A549 (cell line): ENCODE data around the gene USP30. TPM values are rescaled to one million over a fixed set of nuclear protein-coding genes. Genes with fewer than 3 reads are reported as not detected.

Experiments
- ATAC-seq, 2 experiments: fragments of 200-7000 bp in 1 of 2; fragments of >200 bp in 1 of 2; cut with Nextera tagmentation in 1 of 2; cut with Tn5 transposase in 1 of 2; 3 replicates each; pipeline versions ENCODE4 v1.8.0 to v1.9.1; 2018 to 2020; ENCODE audit warnings: mild to moderate bottlenecking in 1 of 2, moderate library complexity in 1 of 2
- CTCF ChIA-PET: fragments of 300-600 bp; sonication (Branson Sonifier 250); formaldehyde crosslinking; extraction: SDS; loops from one replicate; lab custom pipeline; 2021; ENCODE audit warnings: antibody characterized with exemption, inconsistent platforms; lab: Yijun Ruan, JAX
- POLR2A ChIA-PET: fragments of 350-600 bp; formaldehyde crosslinking; extraction: SDS; loops from one replicate; lab custom pipeline; 2021; ENCODE audit warnings: antibody characterized with exemption, inconsistent platforms; lab: Yijun Ruan, JAX
- DNase-seq, 2 experiments: peaks; one replicate each; pipeline versions ENCODE4 v3.0.0 to v3.0.0-alpha.2; 2011 to 2016; ENCODE audit warnings: low read depth in 1 of 2, low spot score in 1 of 2
- FAIRE-seq: peaks from 2 replicates; lab custom pipeline; 2011; peaks lifted over from hg19 to GRCh38; lab: Jason Lieb, UNC
- H3K27ac ChIP-seq, 2 experiments: fragments of >200 bp; sonication (Bioruptor Twin); formaldehyde crosslinking; 3 replicates each; pipeline ENCODE4 v1.5.1; 2016 to 2017
- H3K4me1 ChIP-seq: fragments of >200 bp; sonication (Bioruptor Twin); formaldehyde crosslinking; 3 replicates; pipeline ENCODE4 v1.6.1; 2016
- H3K4me2 ChIP-seq: fragments of >200 bp; sonication (Bioruptor Twin); formaldehyde crosslinking; 3 replicates; pipeline ENCODE4 v1.6.1; 2016
- H3K4me3 ChIP-seq: fragments of >200 bp; sonication (Bioruptor Twin); formaldehyde crosslinking; 3 replicates; pipeline ENCODE4 v1.5.1; 2016
- H3K9me3 ChIP-seq: fragments of >200 bp; sonication (Bioruptor Twin); formaldehyde crosslinking; 3 replicates; pipeline ENCODE4 v1.6.1; 2016
- CBX8 ChIP-seq: fragments of 200-600 bp; sonication (generic); IDR thresholded peaks from 2 replicates; pipeline ENCODE4 v1.6.1; 2016
- CEBPB ChIP-seq, 2 experiments: fragments of >200 bp in 1 of 2; sonication (Bioruptor Twin) in 1 of 2; formaldehyde crosslinking in 1 of 2; IDR thresholded peaks; 2 replicates each; pipeline ENCODE4 v1.6.1; 2012 to 2016
- CHD2 ChIP-seq: fragments of 150-350 bp; IDR thresholded peaks from 2 replicates; pipeline ENCODE4 v1.6.1; 2014; ENCODE audit warnings: low read length; ENCODE audit not compliant: partially characterized antibody
- EHF ChIP-seq: fragments of 250-450 bp; sonication (Bioruptor Pico); IDR thresholded peaks from 2 replicates; pipeline ENCODE4 v1.5.0; 2020; ENCODE audit warnings: mild to moderate bottlenecking
- EHMT2 ChIP-seq: fragments of 200-600 bp; sonication (generic); IDR thresholded peaks from 2 replicates; pipeline ENCODE4 v1.6.1; 2016; ENCODE audit warnings: antibody characterized with exemption, low read depth, mild to moderate bottlenecking, moderate library complexity
- EP300 ChIP-seq, 2 experiments: fragments of >200 bp; sonication (Bioruptor Twin); formaldehyde crosslinking; IDR thresholded peaks; 2 replicates in 1 of 2; 3 replicates in 1 of 2; pipeline ENCODE4 v1.6.1; 2016 to 2017
- ESRRA ChIP-seq: fragments of 150-350 bp; IDR thresholded peaks from 2 replicates; pipeline ENCODE4 v1.6.1; 2014; ENCODE audit warnings: mild to moderate bottlenecking, low read length, borderline replicate concordance
- FOXS1 ChIP-seq: fragments of 250-450 bp; sonication (Bioruptor Pico); IDR thresholded peaks from 2 replicates; pipeline ENCODE4 v1.5.0; 2020; ENCODE audit warnings: mild to moderate bottlenecking, moderate library complexity
- HEYL ChIP-seq: fragments of 250-450 bp; sonication (Bioruptor Pico); IDR thresholded peaks from 2 replicates; pipeline ENCODE4 v1.8.0; 2021; ENCODE audit warnings: mild to moderate bottlenecking, moderate library complexity
- HOXA7 ChIP-seq: fragments of 250-450 bp; sonication (Bioruptor Pico); IDR thresholded peaks from 2 replicates; pipeline ENCODE4 v1.5.0; 2020; ENCODE audit warnings: mild to moderate bottlenecking, moderate library complexity
- JUN ChIP-seq, 2 experiments: fragments of >200 bp; sonication (Bioruptor Twin); formaldehyde crosslinking; IDR thresholded peaks; 2 replicates in 1 of 2; 3 replicates in 1 of 2; pipeline ENCODE4 v1.6.1; 2016 to 2017
- JUNB ChIP-seq: fragments of >200 bp; sonication (Bioruptor Twin); formaldehyde crosslinking; IDR thresholded peaks from 2 replicates; pipeline ENCODE4 v1.6.1; 2016
- KDM1A ChIP-seq: fragments of 200-600 bp; sonication (generic); IDR thresholded peaks from 2 replicates; pipeline ENCODE4 v1.6.1; 2016; ENCODE audit warnings: low read depth, mild to moderate bottlenecking
- KDM5A ChIP-seq: fragments of 200-600 bp; sonication (generic); IDR thresholded peaks from 2 replicates; pipeline ENCODE4 v1.6.1; 2016; ENCODE audit warnings: antibody characterized with exemption, mild to moderate bottlenecking
- MAFK ChIP-seq: fragments of 450-650 bp; IDR thresholded peaks from 2 replicates; pipeline ENCODE4 v1.6.1; 2014; ENCODE audit not compliant: partially characterized antibody
- MAZ ChIP-seq: fragments of 150-350 bp; IDR thresholded peaks from 2 replicates; pipeline ENCODE4 v1.6.1; 2014; ENCODE audit warnings: antibody characterized with exemption, low read depth, low read length, borderline replicate concordance
- NR3C1 ChIP-seq: fragments of >200 bp; sonication (Bioruptor Twin); formaldehyde crosslinking; IDR thresholded peaks from 3 replicates; pipeline ENCODE4 v1.6.1; 2017
- PHF8 ChIP-seq: fragments of 200-600 bp; sonication (generic); IDR thresholded peaks from 2 replicates; pipeline ENCODE4 v1.6.1; 2016; ENCODE audit warnings: low read depth, mild to moderate bottlenecking, antibody characterized with exemption, moderate library complexity, borderline replicate concordance
- POLR2A ChIP-seq: IDR thresholded peaks from 2 replicates; pipeline ENCODE4 v1.6.1; 2012; ENCODE audit warnings: mild to moderate bottlenecking, low read length
- POLR2AphosphoS2 ChIP-seq: conservative IDR thresholded peaks from 2 replicates; pipeline ENCODE4 v1.6.1; 2012; ENCODE audit warnings: low read length, improper control_type of control experiment, inconsistent platforms
- RAD21 ChIP-seq, 2 experiments: fragments of >200 bp in 1 of 2; sonication (Bioruptor Twin) in 1 of 2; formaldehyde crosslinking in 1 of 2; IDR thresholded peaks in 1 of 2; conservative IDR thresholded peaks in 1 of 2; 2 replicates in 1 of 2; 3 replicates in 1 of 2; pipeline ENCODE4 v1.6.1; 2012 to 2018; ENCODE audit warnings: inconsistent platforms in 1 of 2
- SREBF2 ChIP-seq: fragments of 450-650 bp; IDR thresholded peaks from 2 replicates; pipeline ENCODE4 v1.6.1; 2014; ENCODE audit warnings: mild to moderate bottlenecking, moderate library complexity
- ZC3H11A ChIP-seq: fragments of 450-650 bp; IDR thresholded peaks from 2 replicates; pipeline ENCODE4 v1.6.1; 2014; ENCODE audit warnings: antibody characterized with exemption, mild to moderate bottlenecking
- ZFP36 ChIP-seq: fragments of 450-650 bp; IDR thresholded peaks from 2 replicates; pipeline ENCODE4 v1.6.1; 2014; ENCODE audit warnings: borderline replicate concordance; ENCODE audit not compliant: partially characterized antibody
- ZSCAN20 ChIP-seq: fragments of 250-450 bp; sonication (Bioruptor Pico); IDR thresholded peaks from 2 replicates; pipeline ENCODE4 v1.8.0; 2022; ENCODE audit warnings: mild to moderate bottlenecking, moderate library complexity
- WGBS: methylation state at CpG from one replicate; pipeline ENCODE4 v1.1.6; 2017; ENCODE audit errors: missing lambda C conversion rate; 5-methylcytosine and 5-hydroxymethylcytosine counted together
- polyA plus RNA-seq, 4 experiments: library from polyadenylated mRNA; depleted of rRNA in 3 of 4; stranded (reverse); fragments of >200 nt; fragmentation: RNase III in 1 of 4; extraction: RNeasy Plus Mini Kit Qiagen cat#74134 plus additional on column Dnase treatment in 1 of 4; gene quantifications; 2 replicates in 3 of 4; 3 replicates in 1 of 4; pipeline ENCODE4 v1.2.3, GENCODE V29; 2011 to 2017
- TF ChIP-seq, protein P1 (sequence below): fragments of 200-600 bp; sonication (generic); IDR thresholded peaks from 2 replicates; pipeline ENCODE4 v1.6.1; 2016; ENCODE audit warnings: antibody characterized with exemption, mild to moderate bottlenecking, moderate library complexity
- TF ChIP-seq, protein P2 (sequence below): fragments of 150-350 bp; IDR thresholded peaks from 2 replicates; pipeline ENCODE4 v1.6.1; 2014; ENCODE audit warnings: low read depth, mild to moderate bottlenecking, low read length
- TF ChIP-seq, protein P3 (sequence below): fragments of >200 bp; sonication (Bioruptor Twin); formaldehyde crosslinking; IDR thresholded peaks from 3 replicates; pipeline ENCODE4 v1.6.1; 2016

USP30 gene
- polyA plus RNA-seq, 2 of the 4 experiments (the other 2 are of a cell fraction), result 6.8 to 19.6 TPM

DNA sequence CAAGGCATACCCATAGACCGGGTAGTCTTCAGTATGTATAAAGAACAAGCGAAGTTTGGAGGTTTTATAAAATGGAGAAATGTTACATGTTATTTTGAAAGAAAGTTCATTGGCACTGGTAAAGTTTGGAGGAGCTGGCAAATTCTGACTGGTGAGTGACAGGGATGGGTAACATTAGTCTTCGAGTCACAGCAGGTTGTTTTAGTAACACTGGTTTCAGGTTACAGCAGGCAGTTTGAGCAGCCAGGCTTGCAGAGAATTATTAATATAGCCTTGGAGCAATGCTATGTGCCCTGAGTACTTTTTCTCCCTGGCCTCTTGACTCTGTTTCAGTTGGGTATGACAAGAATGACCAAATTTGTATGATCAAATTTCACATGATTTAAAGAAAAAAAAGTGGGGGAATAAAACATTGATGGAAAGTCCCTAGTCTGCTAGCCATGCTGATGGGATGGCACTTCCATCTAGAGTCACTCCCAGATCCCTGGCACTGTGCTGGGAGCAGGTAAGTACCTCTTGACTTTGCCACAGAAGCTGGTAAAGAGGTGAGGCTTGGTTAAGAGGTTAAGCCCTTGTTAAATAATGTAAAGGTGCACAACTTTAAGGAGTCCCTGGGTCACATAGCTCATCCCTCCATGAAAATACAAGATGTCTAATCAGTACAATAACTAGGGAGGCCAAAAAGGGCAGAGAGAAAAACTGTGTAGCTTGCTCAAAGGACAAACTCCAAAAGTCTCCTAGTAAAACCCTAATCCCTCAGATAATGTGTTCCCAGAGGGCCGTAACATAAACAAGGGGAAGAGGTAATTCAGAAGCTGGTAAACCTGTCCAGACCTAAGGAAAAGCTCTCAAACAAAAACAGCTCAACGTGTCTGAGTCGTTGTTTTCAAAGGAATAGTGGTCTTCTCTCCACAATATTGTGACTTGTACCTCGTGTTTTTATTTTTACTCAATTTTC is 18.9 kb upstream of the USP30 start (continued):
- TF ChIP-seq HOXA7 (CRISPR knock-in tag), result no peak
- TF ChIP-seq, protein P1, sequence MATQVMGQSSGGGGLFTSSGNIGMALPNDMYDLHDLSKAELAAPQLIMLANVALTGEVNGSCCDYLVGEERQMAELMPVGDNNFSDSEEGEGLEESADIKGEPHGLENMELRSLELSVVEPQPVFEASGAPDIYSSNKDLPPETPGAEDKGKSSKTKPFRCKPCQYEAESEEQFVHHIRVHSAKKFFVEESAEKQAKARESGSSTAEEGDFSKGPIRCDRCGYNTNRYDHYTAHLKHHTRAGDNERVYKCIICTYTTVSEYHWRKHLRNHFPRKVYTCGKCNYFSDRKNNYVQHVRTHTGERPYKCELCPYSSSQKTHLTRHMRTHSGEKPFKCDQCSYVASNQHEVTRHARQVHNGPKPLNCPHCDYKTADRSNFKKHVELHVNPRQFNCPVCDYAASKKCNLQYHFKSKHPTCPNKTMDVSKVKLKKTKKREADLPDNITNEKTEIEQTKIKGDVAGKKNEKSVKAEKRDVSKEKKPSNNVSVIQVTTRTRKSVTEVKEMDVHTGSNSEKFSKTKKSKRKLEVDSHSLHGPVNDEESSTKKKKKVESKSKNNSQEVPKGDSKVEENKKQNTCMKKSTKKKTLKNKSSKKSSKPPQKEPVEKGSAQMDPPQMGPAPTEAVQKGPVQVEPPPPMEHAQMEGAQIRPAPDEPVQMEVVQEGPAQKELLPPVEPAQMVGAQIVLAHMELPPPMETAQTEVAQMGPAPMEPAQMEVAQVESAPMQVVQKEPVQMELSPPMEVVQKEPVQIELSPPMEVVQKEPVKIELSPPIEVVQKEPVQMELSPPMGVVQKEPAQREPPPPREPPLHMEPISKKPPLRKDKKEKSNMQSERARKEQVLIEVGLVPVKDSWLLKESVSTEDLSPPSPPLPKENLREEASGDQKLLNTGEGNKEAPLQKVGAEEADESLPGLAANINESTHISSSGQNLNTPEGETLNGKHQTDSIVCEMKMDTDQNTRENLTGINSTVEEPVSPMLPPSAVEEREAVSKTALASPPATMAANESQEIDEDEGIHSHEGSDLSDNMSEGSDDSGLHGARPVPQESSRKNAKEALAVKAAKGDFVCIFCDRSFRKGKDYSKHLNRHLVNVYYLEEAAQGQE, result no peak
- no peak for TF ChIP-seq JUNB

DNA sequence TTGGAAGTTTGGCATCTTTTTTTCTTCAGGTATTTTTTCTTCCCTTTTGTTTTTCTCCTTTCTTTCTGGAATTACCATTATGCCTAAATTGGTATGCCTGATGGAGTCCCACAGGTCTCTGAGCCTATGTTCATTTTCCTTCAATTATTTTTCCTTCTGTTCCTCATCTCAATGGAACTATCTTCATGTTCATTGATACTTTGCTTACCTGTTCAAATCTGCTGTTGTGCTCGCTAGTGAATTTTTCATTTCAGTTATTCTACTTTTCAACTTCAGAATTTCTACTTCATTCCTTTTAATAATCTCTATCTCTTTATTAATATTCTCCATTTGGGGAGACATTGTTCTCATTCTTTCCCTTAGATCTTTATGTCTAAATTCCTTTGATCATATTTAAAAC is 15.4 kb upstream of the USP30 start:
- no peak for DNase-seq

DNA sequence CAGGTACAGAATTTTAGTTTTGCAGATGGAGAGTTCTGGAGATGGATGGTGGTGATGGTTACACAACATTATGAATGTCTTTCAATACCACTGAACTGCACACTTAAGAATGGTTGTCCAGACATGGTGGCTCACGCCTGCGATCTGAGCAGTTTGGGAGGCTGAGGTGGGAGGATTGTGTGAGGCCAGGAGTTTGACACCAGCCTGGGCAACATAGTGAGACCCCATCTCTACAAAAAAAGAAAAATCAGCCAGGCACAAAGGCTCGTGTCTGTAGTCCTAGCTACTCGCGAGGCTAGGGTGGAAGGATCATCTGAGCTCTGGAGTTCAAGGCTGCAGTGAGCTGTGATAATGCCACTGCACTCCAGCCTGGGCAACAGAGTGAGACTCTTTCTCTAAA is 8.1 kb upstream of the USP30 start:
- no peak for ATAC-seq
- Histone ChIP-seq H3K4me3 (no peak overlapping the region), H3K27ac (no peak overlapping the region), H3K9me3 (0 out of 3 replicates have a peak, but pooled peaks cover 8% of the 10 kb centered on the region), H3K4me2 (no peak overlapping the region), H3K4me1 (no peaks in the 10 kb centered on the region)
- 39% methylated on average over 5 of the region's 5 CpGs for WGBS
- ChIA-PET POLR2A (no interaction called here), CTCF (no interaction called here)
- no peak for FAIRE-seq
- no peak for DNase-seq
- TF ChIP-seq, protein P2, sequence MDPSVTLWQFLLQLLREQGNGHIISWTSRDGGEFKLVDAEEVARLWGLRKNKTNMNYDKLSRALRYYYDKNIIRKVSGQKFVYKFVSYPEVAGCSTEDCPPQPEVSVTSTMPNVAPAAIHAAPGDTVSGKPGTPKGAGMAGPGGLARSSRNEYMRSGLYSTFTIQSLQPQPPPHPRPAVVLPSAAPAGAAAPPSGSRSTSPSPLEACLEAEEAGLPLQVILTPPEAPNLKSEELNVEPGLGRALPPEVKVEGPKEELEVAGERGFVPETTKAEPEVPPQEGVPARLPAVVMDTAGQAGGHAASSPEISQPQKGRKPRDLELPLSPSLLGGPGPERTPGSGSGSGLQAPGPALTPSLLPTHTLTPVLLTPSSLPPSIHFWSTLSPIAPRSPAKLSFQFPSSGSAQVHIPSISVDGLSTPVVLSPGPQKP, result no peak
- TF ChIP-seq MAZ (no peak), KDM1A (no peak), POLR2A (no peak), MAFK (no peak), EHMT2 (no peak), ESRRA (no peak), HEYL (CRISPR knock-in tag) (no peak), ZFP36 (no peak), CEBPB (IDR thresholded peaks at IDR 0.05) (no peak), FOXS1 (CRISPR knock-in tag) (no peak), CBX8 (no peak), NR3C1 (no peak), POLR2AphosphoS2 (no peak), CHD2 (no peak), EP300 (IDR thresholded peaks at IDR 0.05) (no peak), PHF8 (no peak), JUN (IDR thresholded peaks at IDR 0.05) (no peak)
- TF ChIP-seq, protein P3, sequence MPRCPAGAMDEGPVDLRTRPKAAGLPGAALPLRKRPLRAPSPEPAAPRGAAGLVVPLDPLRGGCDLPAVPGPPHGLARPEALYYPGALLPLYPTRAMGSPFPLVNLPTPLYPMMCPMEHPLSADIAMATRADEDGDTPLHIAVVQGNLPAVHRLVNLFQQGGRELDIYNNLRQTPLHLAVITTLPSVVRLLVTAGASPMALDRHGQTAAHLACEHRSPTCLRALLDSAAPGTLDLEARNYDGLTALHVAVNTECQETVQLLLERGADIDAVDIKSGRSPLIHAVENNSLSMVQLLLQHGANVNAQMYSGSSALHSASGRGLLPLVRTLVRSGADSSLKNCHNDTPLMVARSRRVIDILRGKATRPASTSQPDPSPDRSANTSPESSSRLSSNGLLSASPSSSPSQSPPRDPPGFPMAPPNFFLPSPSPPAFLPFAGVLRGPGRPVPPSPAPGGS, result no peak

More for the DNA sequence above, 15.4 kb upstream of the USP30 start:
- ATAC-seq, result no peak
- POLR2A ChIA-PET, result no interaction called here
- Histone ChIP-seq H3K9me3 (0 out of 3 replicates have a peak, but pooled peaks cover 8% of the 10 kb centered on the region), H3K4me1 (no peaks in the 10 kb centered on the region), H3K27ac (no peak overlapping the region)
- WGBS, result 0% methylated on average over 1 of the region's 1 CpG
- TF ChIP-seq SREBF2 (no peak), RAD21 (conservative IDR thresholded peaks at IDR 0.05 in 1 of 2, IDR thresholded peaks at IDR 0.05 in 1 of 2) (no peak), KDM5A (no peak), ZSCAN20 (CRISPR knock-in tag) (no peak), EHF (CRISPR knock-in tag) (no peak), ZC3H11A (no peak), EHMT2 (no peak)
- TF ChIP-seq, all 56 proteins: peak for 0
- FAIRE-seq, result no peak
- Histone ChIP-seq H3K4me3 (no peak overlapping the region), H3K4me2 (no peak overlapping the region)
- CTCF ChIA-PET, result interaction anchor here (0.6 to 1.0 kb wide), 2 partner anchors 12 to 174 kb away, joined by 3 read pairs; no protein-coding TSS in a partner anchor
